ENCODE data around the gene FAM81A.

GRCh38 chr15:59419170-59419569 is 18.8 kb upstream of the FAM81A start:
- TF ChIP-seq CTCF (IDR thresholded peaks at IDR 0.05) (no peak), POLR2A (IDR thresholded peaks at IDR 0.05) (no peak)

Data from thyroid gland (tissue), 4 donors.